HepG2 (cell line): Measurements from ENCODE around the gene GPR39. TPM values are rescaled to one million over a fixed set of nuclear protein-coding genes. Genes with fewer than 3 reads are reported as not detected.

Experiments
- ATAC-seq: fragments of 200-7000 bp; cut with Tn5 transposase; 3 replicates; pipeline ENCODE4 v1.9.1; 2020; ENCODE audit warnings: mild to moderate bottlenecking, moderate library complexity
- BruUV-seq: library from RNA; stranded (reverse); fragments of 400-500 nt; replicated peaks from 2 replicates; lab custom pipeline; 2021; lab: Mats Ljungman, UMichigan
- CTCF ChIA-PET: fragments of 300-600 bp; formaldehyde crosslinking; extraction: SDS; loops from one replicate; lab custom pipeline; 2021; ENCODE audit warnings: low total read pairs, inconsistent platforms, low intra/inter-chr PET ratio; lab: Yijun Ruan, JAX
- POLR2A ChIA-PET: fragments of 350-600 bp; sonication (Branson Sonifier 250); formaldehyde crosslinking; loops from one replicate; lab custom pipeline; 2020; ENCODE audit warnings: antibody characterized with exemption, inconsistent platforms; lab: Yijun Ruan, JAX
- DNase-seq: peaks from one replicate; pipeline ENCODE4 v3.0.0-alpha.2; 2015; ENCODE audit warnings: low spot score
- FAIRE-seq: peaks from 3 replicates; lab custom pipeline; 2011; peaks lifted over from hg19 to GRCh38; lab: Jason Lieb, UNC
- H2AFZ ChIP-seq: one replicate; pipeline ENCODE4 v1.6.1; 2011; ENCODE audit warnings: low read length, inconsistent platforms
- H3K27ac ChIP-seq: fragments of 300-600 bp; 3 replicates; pipeline ENCODE4 v1.8.0; 2011; ENCODE audit warnings: mixed run types, mild to moderate bottlenecking, mixed read lengths, low read length, inconsistent platforms; ENCODE audit not compliant: insufficient read depth; ENCODE audit errors: extremely low read length
- H3K27me3 ChIP-seq, 2 experiments: fragments of 200-600 bp in 1 of 2; 2 replicates in 1 of 2; 3 replicates in 1 of 2; pipeline versions ENCODE4 v1.6.0 to v1.8.0; 2011; ENCODE audit warnings: low read length in 2 of 2, mild to moderate bottlenecking in 2 of 2, moderate library complexity in 2 of 2, inconsistent platforms in 1 of 2; ENCODE audit not compliant: insufficient read depth in 2 of 2, control insufficient read depth in 1 of 2
- H3K36me3 ChIP-seq, 2 experiments: fragments of 200-600 bp in 1 of 2; replicated peaks in 1 of 2; 2 replicates in 1 of 2; 3 replicates in 1 of 2; pipeline versions ENCODE4 v1.5.1 to v1.8.0; 2011; ENCODE audit warnings: low read length in 2 of 2, inconsistent platforms in 1 of 2; ENCODE audit not compliant: insufficient read depth in 2 of 2, control insufficient read depth in 1 of 2
- H3K4me1 ChIP-seq: 2 replicates; pipeline ENCODE4 v1.5.1; 2012; ENCODE audit warnings: low read length, inconsistent platforms; ENCODE audit not compliant: insufficient read depth
- H3K4me2 ChIP-seq: 2 replicates; pipeline ENCODE4 v1.6.0; 2011; ENCODE audit warnings: low read depth, low read length, inconsistent platforms
- H3K4me3 ChIP-seq, 3 experiments: fragments of 200-600 bp in 1 of 3; sonication (generic), shearing (Covaris generic) in 1 of 3; replicated peaks in 1 of 3; 2 replicates each; pipeline ENCODE4 v1.5.1; 2011 to 2016; ENCODE audit warnings: low read length in 3 of 3, inconsistent platforms in 2 of 3, low read depth in 2 of 3, mild to moderate bottlenecking in 2 of 3, control low read depth in 1 of 3, mixed read lengths in 1 of 3; ENCODE audit not compliant: insufficient read depth in 1 of 3
- H3K79me2 ChIP-seq: one replicate; pipeline ENCODE4 v1.6.1; 2011; ENCODE audit warnings: low read length, inconsistent platforms; ENCODE audit not compliant: insufficient read depth
- H3K9ac ChIP-seq: 2 replicates; pipeline ENCODE4 v1.6.0; 2011; ENCODE audit warnings: mild to moderate bottlenecking, low read depth, low read length, inconsistent platforms; ENCODE audit not compliant: insufficient read depth
- H3K9me3 ChIP-seq: 2 replicates; pipeline ENCODE4 v1.5.1; 2012; ENCODE audit warnings: mild to moderate bottlenecking, low read length
- H4K20me1 ChIP-seq: 2 replicates; pipeline ENCODE4 v1.6.0; 2011; ENCODE audit warnings: inconsistent platforms, mild to moderate bottlenecking, low read length, moderate library complexity; ENCODE audit not compliant: insufficient read depth
- ATF7-NPFF ChIP-seq: sonication (generic); formaldehyde crosslinking; IDR thresholded peaks from 2 replicates; pipeline ENCODE4 v1.8.1; 2023; ENCODE audit warnings: mild to moderate bottlenecking, low read depth, missing genetic modification reagents, moderate library complexity
- CSRNP1 ChIP-seq: sonication (generic); formaldehyde crosslinking; IDR thresholded peaks from 2 replicates; pipeline ENCODE4 v1.8.1; 2023; ENCODE audit warnings: mild to moderate bottlenecking, missing genetic modification reagents
- CSRNP2 ChIP-seq: sonication (generic); formaldehyde crosslinking; conservative IDR thresholded peaks from 2 replicates; pipeline ENCODE4 v1.8.0; 2022; ENCODE audit warnings: low read depth, missing genetic modification reagents
- HMG20B ChIP-seq: conservative IDR thresholded peaks from 2 replicates; pipeline ENCODE4 v1.6.1; 2016; ENCODE audit warnings: missing genetic modification reagents, missing compliant biosample characterization
- HMGA1 ChIP-seq: sonication (generic); formaldehyde crosslinking; conservative IDR thresholded peaks from 2 replicates; pipeline ENCODE4 v1.4.0; 2020; ENCODE audit warnings: missing genetic modification reagents
- PAWR ChIP-seq: sonication (generic); formaldehyde crosslinking; IDR thresholded peaks from 2 replicates; pipeline ENCODE4 v1.4.0; 2020; ENCODE audit warnings: missing genetic modification reagents, mild to moderate bottlenecking, borderline replicate concordance
- RBFOX2 ChIP-seq: fragments of 200-400 bp; formaldehyde crosslinking; IDR thresholded peaks from 2 replicates; pipeline ENCODE4 v1.6.1; 2017; ENCODE audit warnings: low read depth, mild to moderate bottlenecking, low read length
- RFXANK ChIP-seq: IDR thresholded peaks from 2 replicates; pipeline ENCODE4 v1.6.1; 2016
- SIN3A ChIP-seq: IDR thresholded peaks from 2 replicates; pipeline ENCODE4 v1.6.1; 2011; ENCODE audit warnings: low read depth, mild to moderate bottlenecking, control low read depth, low read length, borderline replicate concordance
- TSC22D2 ChIP-seq: sonication (generic); formaldehyde crosslinking; IDR thresholded peaks from 2 replicates; pipeline ENCODE4 v1.5.1; 2020; ENCODE audit warnings: missing genetic modification reagents, mild to moderate bottlenecking, borderline replicate concordance
- ZNF230 ChIP-seq: sonication (generic); formaldehyde crosslinking; IDR thresholded peaks from 2 replicates; pipeline ENCODE4 v1.4.0; 2020; ENCODE audit warnings: mild to moderate bottlenecking, missing genetic modification reagents
- ZNF367 ChIP-seq: sonication (generic); formaldehyde crosslinking; IDR thresholded peaks from 2 replicates; pipeline ENCODE4 v1.4.0; 2020; ENCODE audit warnings: missing genetic modification reagents, borderline replicate concordance
- ZNF644 ChIP-seq: IDR thresholded peaks from 2 replicates; pipeline ENCODE4 v1.6.1; 2016; ENCODE audit warnings: low read depth
- ZNF678 ChIP-seq: sonication (generic); formaldehyde crosslinking; IDR thresholded peaks from 2 replicates; pipeline ENCODE4 v1.4.0; 2020; ENCODE audit warnings: mild to moderate bottlenecking, missing genetic modification reagents
- ZNF7 ChIP-seq: IDR thresholded peaks from 2 replicates; pipeline ENCODE4 v1.6.1; 2016; ENCODE audit warnings: missing biosample characterization, missing genetic modification reagents
- WGBS: methylation state at CpG from one replicate; pipeline ENCODE4 v1.1.6; 2017; ENCODE audit warnings: low lambda C conversion rate; 5-methylcytosine and 5-hydroxymethylcytosine counted together
- in situ Hi-C: cut with HindIII; loops from 2 replicates; pipeline ENCODE4 v1.10.0; 2017; ENCODE audit warnings: low pct_unique_long_range_greater_than_20kb; ENCODE audit not compliant: extremely low pct_ligation_motif_present
- intact Hi-C: fragments of 100-400 bp; cut with micrococcal nuclease; formaldehyde crosslinking; loops from one replicate; pipeline ENCODE4 v1.10.0; 2022; ENCODE audit not compliant: unreplicated experiment
- polyA plus RNA-seq, 8 experiments: library from polyadenylated mRNA; depleted of rRNA in 3 of 8; stranded (reverse) in 7 of 8; unstranded in 1 of 8; fragments of >200 nt; fragmentation: Illumina TruSeq in 4 of 8; extraction: Trizol in 4 of 8; gene quantifications; 2 replicates each; pipeline versions ENCODE4 v1.2.1 to v1.2.3, GENCODE V29; 2011 to 2016; ENCODE audit warnings: low read depth in 4 of 8, missing spikeins in 1 of 8, mixed read lengths in 1 of 8; ENCODE audit not compliant: insufficient read depth in 1 of 8
- total RNA-seq, 5 experiments: library from RNA; depleted of rRNA; stranded (reverse); fragments of >200 nt; fragmentation: Illumina TruSeq; extraction: Trizol; gene quantifications; 2 replicates each; pipeline ENCODE4 v1.2.3, GENCODE V29; 2016; ENCODE audit warnings: low read depth in 1 of 5

Gene GPR39
- total and polyA plus RNA-seq, 2 of the 13 experiments (the other 11 are each of a cell fraction or from before 2014, with no cell fraction given) = 0.16 to 0.62 TPM

- no TSS peak for BruUV-seq
- H3K79me2 ChIP-seq = no peaks in the 10 kb centered on the region
- H3K27me3 ChIP-seq = no peaks in the 10 kb centered on the region
- no peaks in the 10 kb centered on the region for H3K4me1 ChIP-seq
- DNase-seq = no peak
- H3K9me3 ChIP-seq = peaks cover 40% of the 10 kb centered on the region
- 21% methylated on average over 3 of the region's 3 CpGs for WGBS
- intact Hi-C loops (no loop called here), in situ Hi-C loops (no loop called here)
- H4K20me1 ChIP-seq = no peaks in the 10 kb centered on the region
- H2AFZ ChIP-seq = no peak overlapping the region
- TF ChIP-seq ZNF230 (CRISPR knock-in tag) (no peak), ZNF7 (CRISPR knock-in tag) (no peak), RFXANK (no peak), SIN3A (no peak), TSC22D2 (CRISPR knock-in tag) (no peak), HMG20B (CRISPR knock-in tag) (no peak), CSRNP2 (no peak), PAWR (CRISPR knock-in tag) (no peak)
- POLR2A ChIA-PET = no interaction called here
- H3K36me3 ChIP-seq = no peaks in the 10 kb centered on the region
- H3K4me2 ChIP-seq = no peak overlapping the region
- no peak for ATAC-seq
- no peak overlapping the region for H3K9ac ChIP-seq
- CTCF ChIA-PET = no interaction called here
- no peak for FAIRE-seq
- no peak overlapping the region for H3K27ac ChIP-seq
- no peak overlapping the region for H3K4me3 ChIP-seq
Observed at GRCh38 chr2:132568656-132569055, 152.1 kb downstream of the GPR39 start.

- Histone ChIP-seq H3K9ac (no peak overlapping the region), H3K27ac (no peak overlapping the region), H4K20me1 (no peaks in the 10 kb centered on the region), H3K4me3 (no peak overlapping the region), H3K9me3 (peaks cover 35% of the 10 kb centered on the region), H3K4me2 (no peak overlapping the region), H2AFZ (no peak overlapping the region), H3K4me1 (no peaks in the 10 kb centered on the region), H3K79me2 (no peaks in the 10 kb centered on the region), H3K36me3 (no peaks in the 10 kb centered on the region), H3K27me3 (no peaks in the 10 kb centered on the region)
- ATAC-seq (no peak), DNase-seq (no peak), FAIRE-seq (no peak)
- ChIA-PET CTCF (no interaction called here), POLR2A (no interaction called here)
- TF ChIP-seq ZNF644 (CRISPR knock-in tag) = no peak
- TF ChIP-seq CSRNP1 (CRISPR knock-in tag) = no peak
- TF ChIP-seq RBFOX2 = no peak
- TF ChIP-seq ZNF678 (CRISPR knock-in tag) = no peak
- TF ChIP-seq ATF7-NPFF (CRISPR knock-in tag) = no peak
- no peak for TF ChIP-seq HMGA1 (CRISPR knock-in tag)
- no peak for TF ChIP-seq ZNF367
- in situ Hi-C loops (no loop called here), intact Hi-C loops (no loop called here)
- WGBS = 79% methylated on average over 3 of the region's 3 CpGs
- BruUV-seq = no TSS peak
Observed at GRCh38 chr2:132573444-132574007, 156.9 kb downstream of the GPR39 start.
